H1 (cell line): ENCODE results near the gene NOP9. TPM values are rescaled to one million over a fixed set of nuclear protein-coding genes. Genes with fewer than 3 reads are reported as not detected.

Experiments used
- HDAC2 ChIP-seq, 2 experiments: fragments of 300-600 bp in 1 of 2; sonication (generic) in 1 of 2; IDR thresholded peaks; 2 replicates each; pipeline ENCODE4 v1.6.1; 2011 to 2012; ENCODE audit warnings: low read depth in 2 of 2, low read length in 2 of 2, mild to moderate bottlenecking in 2 of 2, moderate library complexity in 2 of 2, borderline replicate concordance in 1 of 2, inconsistent platforms in 1 of 2
- SP1 ChIP-seq: IDR thresholded peaks from 2 replicates; pipeline ENCODE4 v1.6.1; 2011; ENCODE audit warnings: low read depth, low read length
- polyA plus RNA-seq, 7 experiments: library from polyadenylated mRNA; depleted of rRNA in 3 of 7; stranded (reverse) in 5 of 7; unstranded in 2 of 7; fragments of >200 nt in 5 of 7; fragments of 200-250 nt in 2 of 7; gene quantifications; 1 replicate in 5 of 7; 2 replicates in 1 of 7; 4 replicates in 1 of 7; pipeline versions ENCODE4 v1.2.1 to v1.2.3, GENCODE V29; 2011 to 2013; ENCODE audit warnings: missing spikeins in 2 of 7, mixed read lengths in 2 of 7
- total RNA-seq: library from RNA; stranded (reverse); fragmentation: NEBNext Ultra II Directional; extraction: Animal tissue kit (Norgen Biotek cat#: 25700); gene quantifications from 2 replicates; pipeline ENCODE4 v1.2.1, GENCODE V29; 2021
- TF ChIP-seq, protein P1 (sequence below), 3 experiments: IDR thresholded peaks; 1 replicate in 2 of 3; 2 replicates in 1 of 3; pipeline versions ENCODE4 v1.5.1 to v1.6.1; 2011; ENCODE audit warnings: low read length in 3 of 3, mild to moderate bottlenecking in 3 of 3, inconsistent platforms in 2 of 3, low read depth in 1 of 3, moderate library complexity in 1 of 3; ENCODE audit not compliant: insufficient read depth in 1 of 3; ENCODE audit errors: control extremely low read depth in 1 of 3

NOP9 gene
- total and polyA plus RNA-seq, 2 of the 8 experiments (the other 6 are each of a cell fraction or from before 2014, with no cell fraction given): 17.8 to 34.8 TPM

DNA sequence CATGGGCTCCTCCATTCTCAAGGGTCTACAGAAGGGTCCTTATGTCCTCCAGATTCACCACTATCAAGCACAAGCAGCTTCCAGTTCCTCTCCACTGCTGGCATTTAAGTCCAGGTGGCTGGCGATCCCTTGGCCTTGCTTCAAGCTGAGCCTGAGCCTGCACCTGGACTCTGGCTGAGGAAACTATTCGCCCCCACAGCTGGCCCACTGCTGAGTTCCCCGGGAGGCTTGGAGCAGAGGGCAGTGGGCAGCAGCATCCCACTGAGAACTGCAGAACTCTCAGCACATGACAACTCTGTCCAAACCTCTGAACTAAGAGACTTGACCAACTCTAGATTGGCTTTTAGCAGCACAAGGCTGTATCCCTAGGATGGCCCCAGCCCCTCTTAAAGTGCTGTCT, 16.9 kb upstream of the NOP9 start (continued):
- TF ChIP-seq, protein P1, sequence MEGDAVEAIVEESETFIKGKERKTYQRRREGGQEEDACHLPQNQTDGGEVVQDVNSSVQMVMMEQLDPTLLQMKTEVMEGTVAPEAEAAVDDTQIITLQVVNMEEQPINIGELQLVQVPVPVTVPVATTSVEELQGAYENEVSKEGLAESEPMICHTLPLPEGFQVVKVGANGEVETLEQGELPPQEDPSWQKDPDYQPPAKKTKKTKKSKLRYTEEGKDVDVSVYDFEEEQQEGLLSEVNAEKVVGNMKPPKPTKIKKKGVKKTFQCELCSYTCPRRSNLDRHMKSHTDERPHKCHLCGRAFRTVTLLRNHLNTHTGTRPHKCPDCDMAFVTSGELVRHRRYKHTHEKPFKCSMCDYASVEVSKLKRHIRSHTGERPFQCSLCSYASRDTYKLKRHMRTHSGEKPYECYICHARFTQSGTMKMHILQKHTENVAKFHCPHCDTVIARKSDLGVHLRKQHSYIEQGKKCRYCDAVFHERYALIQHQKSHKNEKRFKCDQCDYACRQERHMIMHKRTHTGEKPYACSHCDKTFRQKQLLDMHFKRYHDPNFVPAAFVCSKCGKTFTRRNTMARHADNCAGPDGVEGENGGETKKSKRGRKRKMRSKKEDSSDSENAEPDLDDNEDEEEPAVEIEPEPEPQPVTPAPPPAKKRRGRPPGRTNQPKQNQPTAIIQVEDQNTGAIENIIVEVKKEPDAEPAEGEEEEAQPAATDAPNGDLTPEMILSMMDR (IDR thresholded peaks at IDR 0.05; ENCODE audit: control extremely low read depth in 1 of 3, insufficient read depth in 1 of 3, low read depth in 1 of 3, low read length in 3 of 3): no peak
- TF ChIP-seq HDAC2 (IDR thresholded peaks at IDR 0.05; ENCODE audit: borderline replicate concordance in 1 of 2, low read depth in 2 of 2, low read length in 2 of 2) (no peak), SP1 (no peak)
